IMR-90 (cell line): ENCODE data around the gene PIGU. TPM values are rescaled to one million over a fixed set of nuclear protein-coding genes. Genes with fewer than 3 reads are reported as not detected.

Source experiments
- ATAC-seq: fragments of 200-7000 bp; cut with Tn5 transposase; 2 replicates; pipeline ENCODE4 v1.9.1; 2020; ENCODE audit warnings: low read depth, mild to moderate bottlenecking, moderate library complexity
- BruUV-seq: library from RNA; stranded (reverse); fragments of 400-500 nt; replicated peaks from 2 replicates; lab custom pipeline; 2021; lab: Mats Ljungman, UMichigan
- CTCF ChIA-PET: fragments of 300-600 bp; formaldehyde crosslinking; extraction: SDS; loops from one replicate; lab custom pipeline; 2021; ENCODE audit warnings: antibody characterized with exemption; lab: Yijun Ruan, JAX
- POLR2A ChIA-PET: fragments of 300-600 bp; sonication (Branson Sonifier 250); formaldehyde crosslinking; loops from one replicate; lab custom pipeline; 2022; ENCODE audit warnings: antibody characterized with exemption; ENCODE audit not compliant: unreplicated experiment; lab: Charles Lee
- DNase-seq: peaks from one replicate; pipeline ENCODE4 v3.0.0; 2013
- H2AFZ ChIP-seq: replicated peaks from 2 replicates; pipeline ENCODE3; 2013; ENCODE audit warnings: low read length, mild to moderate bottlenecking; ENCODE audit not compliant: poor library complexity
- H2AK5ac ChIP-seq: 2 replicates; pipeline ENCODE4 v1.6.1; 2013; ENCODE audit warnings: low read depth, low read length, inconsistent platforms
- H2AK9ac ChIP-seq: replicated peaks from 2 replicates; pipeline ENCODE3; 2013; ENCODE audit warnings: mild to moderate bottlenecking, low read depth, low read length, moderate library complexity; ENCODE audit not compliant: poor library complexity
- H2BK120ac ChIP-seq: 2 replicates; pipeline ENCODE4 v1.6.1; 2013; ENCODE audit warnings: low read depth, low read length, inconsistent platforms
- H2BK15ac ChIP-seq: 3 replicates; pipeline ENCODE4 v1.6.1; 2013; ENCODE audit warnings: low read depth, low read length, inconsistent platforms
- H2BK20ac ChIP-seq: 2 replicates; pipeline ENCODE4 v1.6.1; 2013; ENCODE audit warnings: low read depth, mild to moderate bottlenecking, inconsistent platforms, low read length, moderate library complexity
- H2BK5ac ChIP-seq: 2 replicates; pipeline ENCODE4 v1.6.1; 2013; ENCODE audit warnings: mild to moderate bottlenecking, low read depth, low read length, inconsistent platforms; ENCODE audit not compliant: poor library complexity, severe bottlenecking
- H3K14ac ChIP-seq: replicated peaks from 2 replicates; pipeline ENCODE4 v1.6.1; 2013; ENCODE audit warnings: low read depth, low read length, inconsistent platforms
- H3K18ac ChIP-seq: 2 replicates; pipeline ENCODE4 v1.6.1; 2013; ENCODE audit warnings: low read depth, low read length, control low read depth
- H3K23ac ChIP-seq: 2 replicates; pipeline ENCODE4 v1.6.1; 2013; ENCODE audit warnings: low read depth, low read length, inconsistent platforms
- H3K27ac ChIP-seq: 2 replicates; pipeline ENCODE4 v1.5.1; 2013; ENCODE audit warnings: mild to moderate bottlenecking, control low read depth, low read length; ENCODE audit not compliant: insufficient read depth
- H3K27me3 ChIP-seq: 2 replicates; pipeline ENCODE4 v1.6.1; 2013; ENCODE audit warnings: low read length; ENCODE audit not compliant: control insufficient read depth, insufficient read depth
- H3K36me3 ChIP-seq: 2 replicates; pipeline ENCODE4 v1.6.1; 2013; ENCODE audit warnings: low read length, mixed read lengths; ENCODE audit not compliant: control insufficient read depth, insufficient read depth
- H3K4ac ChIP-seq: 2 replicates; pipeline ENCODE4 v1.6.1; 2013; ENCODE audit warnings: low read depth, low read length, inconsistent platforms
- H3K4me1 ChIP-seq: 2 replicates; pipeline ENCODE4 v1.6.1; 2013; ENCODE audit warnings: low read length, mixed read lengths; ENCODE audit not compliant: control insufficient read depth, insufficient read depth
- H3K4me2 ChIP-seq: 2 replicates; pipeline ENCODE4 v1.6.1; 2013; ENCODE audit warnings: low read depth, mild to moderate bottlenecking, control low read depth, low read length, moderate library complexity
- H3K4me3 ChIP-seq: 2 replicates; pipeline ENCODE4 v1.5.1; 2013; ENCODE audit warnings: low read depth, mild to moderate bottlenecking, control low read depth, low read length, moderate library complexity; ENCODE audit not compliant: insufficient read depth
- H3K56ac ChIP-seq: 2 replicates; pipeline ENCODE4 v1.6.1; 2013; ENCODE audit warnings: low read length, inconsistent platforms; ENCODE audit not compliant: insufficient read depth; ENCODE audit errors: extremely low read depth
- H3K79me1 ChIP-seq, 2 experiments: 2 replicates each; pipeline ENCODE4 v1.6.1; 2013; ENCODE audit warnings: low read length in 2 of 2, inconsistent platforms in 1 of 2, low read depth in 1 of 2
- H3K9ac ChIP-seq: 2 replicates; pipeline ENCODE4 v1.6.1; 2013; ENCODE audit warnings: low read depth, low read length, control low read depth
- H3K9me1 ChIP-seq: 2 replicates; pipeline ENCODE4 v1.6.1; 2013; ENCODE audit warnings: low read length, inconsistent platforms; ENCODE audit not compliant: insufficient read depth
- H3K9me3 ChIP-seq: 2 replicates; pipeline ENCODE4 v1.6.1; 2013; ENCODE audit warnings: low read length; ENCODE audit not compliant: control insufficient read depth, insufficient read depth
- H4K20me1 ChIP-seq: 2 replicates; pipeline ENCODE4 v1.6.1; 2013; ENCODE audit warnings: low read length, inconsistent platforms; ENCODE audit not compliant: insufficient read depth
- H4K5ac ChIP-seq: 2 replicates; pipeline ENCODE4 v1.6.1; 2013; ENCODE audit warnings: mild to moderate bottlenecking, low read depth, low read length, control low read depth
- H4K8ac ChIP-seq, 2 experiments: 2 replicates each; pipeline ENCODE4 v1.6.1; 2013; ENCODE audit warnings: low read depth in 2 of 2, low read length in 2 of 2, control low read depth in 1 of 2, inconsistent platforms in 1 of 2
- H4K91ac ChIP-seq: 2 replicates; pipeline ENCODE4 v1.6.1; 2013; ENCODE audit warnings: low read depth, low read length, inconsistent platforms; ENCODE audit not compliant: insufficient read depth
- BHLHE40 ChIP-seq: fragments of 150-350 bp; IDR thresholded peaks from 2 replicates; pipeline ENCODE4 v1.6.1; 2016; ENCODE audit warnings: mild to moderate bottlenecking, low read depth, low read length
- CHD1 ChIP-seq: IDR thresholded peaks from 2 replicates; pipeline ENCODE4 v1.6.1; 2012; ENCODE audit warnings: low read depth, low read length, improper control_type of control experiment
- MXI1 ChIP-seq: IDR thresholded peaks from 2 replicates; pipeline ENCODE4 v1.6.1; 2012; ENCODE audit warnings: low read depth, mild to moderate bottlenecking, low read length, moderate library complexity, borderline replicate concordance
- POLR2A ChIP-seq: IDR thresholded peaks from 2 replicates; pipeline ENCODE4 v1.6.1; 2012; ENCODE audit warnings: mild to moderate bottlenecking, low read depth, low read length
- RAD21 ChIP-seq: IDR thresholded peaks from 2 replicates; pipeline ENCODE4 v1.6.1; 2012; ENCODE audit warnings: low read length, improper control_type of control experiment
- USF2 ChIP-seq: fragments of 150-350 bp; IDR thresholded peaks from 2 replicates; pipeline ENCODE4 v1.6.1; 2017; ENCODE audit warnings: mild to moderate bottlenecking, antibody characterized with exemption, low read length, low read depth
- WGBS, 2 experiments: methylation state at CpG; one replicate each; pipeline versions ENCODE4 v1.1.5 to v1.1.7; 2013; ENCODE audit warnings: missing lambda C conversion rate in 2 of 2; ENCODE audit not compliant: insufficient read length in 1 of 2; ENCODE audit errors: extremely low coverage in 2 of 2; 5-methylcytosine and 5-hydroxymethylcytosine counted together
- dilution Hi-C: fragments of 300-500 bp; cut with HindIII; formaldehyde crosslinking; loops from one replicate; pipeline ENCODE4 v1.14.3; 2018; ENCODE audit warnings: low sequenced_read_pairs; ENCODE audit not compliant: unreplicated experiment
- in situ Hi-C: fragments of 300-500 bp; cut with MboI; formaldehyde crosslinking; loops from 3 replicates; pipeline ENCODE4 v1.14.3; 2019; ENCODE audit warnings: low sequenced_read_pairs, inconsistent platforms, mixed read lengths
- intact Hi-C: fragments of 100-400 bp; cut with micrococcal nuclease; formaldehyde crosslinking; loops from 2 replicates; pipeline ENCODE4 v1.10.0; 2022
- polyA plus RNA-seq, 3 experiments: library from polyadenylated mRNA; depleted of rRNA; stranded (reverse); fragments of >200 nt; gene quantifications; 2 replicates each; pipeline ENCODE4 v1.2.3, GENCODE V29; 2012; ENCODE audit warnings: low replicate concordance in 1 of 3
- total RNA-seq: library from RNA; depleted of rRNA; stranded (reverse); fragments of >200 nt; gene quantifications from 2 replicates; pipeline ENCODE4 v1.2.3, GENCODE V29; 2012
- TF ChIP-seq, protein P1 (sequence below): conservative IDR thresholded peaks from 2 replicates; pipeline ENCODE4 v1.5.1; 2012; ENCODE audit warnings: mild to moderate bottlenecking, low read depth, low read length, improper control_type of control experiment

Gene PIGU
- total and polyA plus RNA-seq, 2 of the 4 experiments (the other 2 are of a cell fraction) = 11.1 to 31.1 TPM

GRCh38 chr20:34683667-34684066 lies 6.8 kb upstream of the PIGU start:
- H3K4me1 ChIP-seq = no peaks in the 10 kb centered on the region
- no peak overlapping the region for H2AK5ac ChIP-seq
- H4K8ac ChIP-seq = no peak overlapping the region
- H3K4me2 ChIP-seq = no peak overlapping the region
- no peak overlapping the region for H2BK120ac ChIP-seq
- no peak overlapping the region for H4K5ac ChIP-seq
- no peak overlapping the region for H3K23ac ChIP-seq
- ATAC-seq (no peak), DNase-seq (no peak)
- BruUV-seq = no TSS peak
- ChIA-PET CTCF (no interaction called here), POLR2A (no interaction called here)
- no peak overlapping the region for H3K4me3 ChIP-seq
- no peaks in the 10 kb centered on the region for H3K27me3 ChIP-seq
- no peak overlapping the region for H3K27ac ChIP-seq
- no peak overlapping the region for H3K14ac ChIP-seq
- H2AFZ ChIP-seq = no peak overlapping the region
- H2BK5ac ChIP-seq = no peak overlapping the region
- H2BK15ac ChIP-seq = no peak overlapping the region
- H2AK9ac ChIP-seq = no peak overlapping the region
- no CpG with 5 or more reads among the region's 3 CpGs for WGBS, 2 experiments
- in situ Hi-C loops (no loop called here), dilution Hi-C loops (no loop called here), intact Hi-C loops (no loop called here)
- H3K56ac ChIP-seq = no peak overlapping the region
- no peaks in the 10 kb centered on the region for H3K9me1 ChIP-seq
- H3K36me3 ChIP-seq = no peaks in the 10 kb centered on the region
- no peak overlapping the region for H3K4ac ChIP-seq
- TF ChIP-seq RAD21 (no peak), BHLHE40 (no peak), POLR2A (no peak), CHD1 (no peak), USF2 (no peak), MXI1 (no peak)
- TF ChIP-seq, protein P1, sequence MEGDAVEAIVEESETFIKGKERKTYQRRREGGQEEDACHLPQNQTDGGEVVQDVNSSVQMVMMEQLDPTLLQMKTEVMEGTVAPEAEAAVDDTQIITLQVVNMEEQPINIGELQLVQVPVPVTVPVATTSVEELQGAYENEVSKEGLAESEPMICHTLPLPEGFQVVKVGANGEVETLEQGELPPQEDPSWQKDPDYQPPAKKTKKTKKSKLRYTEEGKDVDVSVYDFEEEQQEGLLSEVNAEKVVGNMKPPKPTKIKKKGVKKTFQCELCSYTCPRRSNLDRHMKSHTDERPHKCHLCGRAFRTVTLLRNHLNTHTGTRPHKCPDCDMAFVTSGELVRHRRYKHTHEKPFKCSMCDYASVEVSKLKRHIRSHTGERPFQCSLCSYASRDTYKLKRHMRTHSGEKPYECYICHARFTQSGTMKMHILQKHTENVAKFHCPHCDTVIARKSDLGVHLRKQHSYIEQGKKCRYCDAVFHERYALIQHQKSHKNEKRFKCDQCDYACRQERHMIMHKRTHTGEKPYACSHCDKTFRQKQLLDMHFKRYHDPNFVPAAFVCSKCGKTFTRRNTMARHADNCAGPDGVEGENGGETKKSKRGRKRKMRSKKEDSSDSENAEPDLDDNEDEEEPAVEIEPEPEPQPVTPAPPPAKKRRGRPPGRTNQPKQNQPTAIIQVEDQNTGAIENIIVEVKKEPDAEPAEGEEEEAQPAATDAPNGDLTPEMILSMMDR = no peak
- no peak overlapping the region for H2BK20ac ChIP-seq
- H3K18ac ChIP-seq = no peak overlapping the region
- no peaks in the 10 kb centered on the region for H4K20me1 ChIP-seq
- no peaks in the 10 kb centered on the region for H3K9me3 ChIP-seq
- H4K91ac ChIP-seq = no peak overlapping the region
- no peaks in the 10 kb centered on the region for H3K79me1 ChIP-seq
- no peak overlapping the region for H3K9ac ChIP-seq
